HepG2 (cell line): ENCODE measurements around the gene SYNPR.

Experiments
- CTCF ChIP-seq: sonication (generic); formaldehyde crosslinking; IDR thresholded peaks from 2 replicates; pipeline ENCODE4 v1.5.0; 2020; ENCODE audit warnings: mild to moderate bottlenecking, missing genetic modification reagents, moderate library complexity
- KAT8 ChIP-seq: IDR thresholded peaks from 2 replicates; pipeline ENCODE4 v1.6.1; 2016; ENCODE audit warnings: missing genetic modification reagents, missing compliant biosample characterization
- ZFX ChIP-seq: sonication (generic); formaldehyde crosslinking; IDR thresholded peaks from 2 replicates; pipeline ENCODE4 v1.4.0; 2020; ENCODE audit warnings: mild to moderate bottlenecking, low read depth, missing genetic modification reagents, moderate library complexity

GRCh38 chr3:63395960-63396359 is 117.9 kb downstream of the SYNPR start:
- no peak for TF ChIP-seq CTCF
- TF ChIP-seq ZFX, result no peak
- no peak for TF ChIP-seq KAT8 (CRISPR knock-in tag)
